Stimulated activated CD4-positive, alpha-beta T cell treated with anti-CD3 and anti-CD28 coated beads, Interleukin-2, amount 100 ng/mL, for 48 hours (primary cell): ENCODE data around the gene CYP2A13.
"Not testable (repeated sequence)": the region's sequence is repeated elsewhere in the genome, so short reads cannot be mapped to it uniquely, and the experiment has no call there.

Source experiments
- DNase-seq, 2 donors: peaks; one replicate each; pipeline ENCODE4 v3.0.0-alpha.2; 2020

The CYP2A13 gene

GRCh38 chr19:41122846-41123245 is 34.6 kb downstream of the CYP2A13 start:
- not testable (repeated sequence) for DNase-seq

- DNase-seq = no peak
These were observed 35.6 kb downstream of the CYP2A13 start for GRCh38 chr19:41123716-41124294.

- peak; percentile 39 to 47 for DNase-seq
These were observed 38.5 kb downstream of the CYP2A13 start for GRCh38 chr19:41126765-41127203.

- not testable (repeated sequence) for DNase-seq
These were observed 39.1 kb downstream of the CYP2A13 start for GRCh38 chr19:41127362-41127761.

- peak; percentile 56 to 86 for DNase-seq
These were observed 39.6 kb downstream of the CYP2A13 start for GRCh38 chr19:41127801-41128300.

- DNase-seq = no peak
These were observed 40.4 kb downstream of the CYP2A13 start for GRCh38 chr19:41128692-41129091.

GRCh38 chr19:41131186-41131585 is 42.9 kb downstream of the CYP2A13 start:
- no peak for DNase-seq

GRCh38 chr19:41133260-41133659 is 45.0 kb downstream of the CYP2A13 start:
- no peak for DNase-seq

- no peak for DNase-seq
These were observed 46.4 kb downstream of the CYP2A13 start for GRCh38 chr19:41134616-41135015.

GRCh38 chr19:41135390-41136384 is 47.4 kb downstream of the CYP2A13 start:
- DNase-seq = peak; percentile 15 to 20

GRCh38 chr19:41136636-41137455 is 48.6 kb downstream of the CYP2A13 start:
- no peak for DNase-seq

GRCh38 chr19:41144403-41144802 is 56.2 kb downstream of the CYP2A13 start:
- peak; percentile 87 to 93 for DNase-seq
